GM12878 (cell line): ENCODE measurements around the gene RBM15B. TPM values are rescaled to one million over a fixed set of nuclear protein-coding genes. Genes with fewer than 3 reads are reported as not detected.

ENCODE experiments used
- ATAC-seq: fragments of 200-7000 bp; cut with Tn5 transposase; 3 replicates; pipeline ENCODE4 v1.9.1; 2020; ENCODE audit warnings: mild to moderate bottlenecking, moderate library complexity
- BruUV-seq: library from RNA; stranded (reverse); fragments of 400-500 nt; replicated peaks from 2 replicates; lab custom pipeline; 2021; lab: Mats Ljungman, UMichigan
- CTCF ChIA-PET: fragments of 300-600 bp; sonication (Branson Sonifier 250); formaldehyde crosslinking; extraction: SDS; loops from one replicate; lab custom pipeline; 2021; ENCODE audit warnings: inconsistent platforms; lab: Yijun Ruan, JAX
- POLR2A ChIA-PET: fragments of 350-600 bp; formaldehyde crosslinking; extraction: SDS; loops from one replicate; lab custom pipeline; 2021; ENCODE audit warnings: inconsistent platforms; lab: Charles Lee
- RAD21 ChIA-PET: fragments of 300-600 bp; sonication (Branson Sonifier 250); formaldehyde crosslinking; loops from one replicate; lab custom pipeline; 2023; ENCODE audit warnings: antibody characterized with exemption; ENCODE audit not compliant: unreplicated experiment; lab: Charles Lee
- SMC1A ChIA-PET: fragments of 300-600 bp; sonication (Branson Sonifier 250); formaldehyde crosslinking; loops from one replicate; lab custom pipeline; 2023; ENCODE audit not compliant: unreplicated experiment, uncharacterized antibody; lab: Charles Lee
- DNase-seq: peaks from one replicate; pipeline ENCODE4 v3.0.0-alpha.2; 2011; ENCODE audit warnings: low read depth, low spot score
- FAIRE-seq: peaks from 3 replicates; lab custom pipeline; 2011; peaks lifted over from hg19 to GRCh38; lab: Jason Lieb, UNC
- H2AFZ ChIP-seq: 2 replicates; pipeline ENCODE4 v1.6.0; 2011; ENCODE audit warnings: low read depth, low read length, control low read depth; ENCODE audit not compliant: control insufficient read depth
- H3K27ac ChIP-seq: 2 replicates; pipeline ENCODE4 v1.5.1; 2011; ENCODE audit warnings: control low read depth; ENCODE audit not compliant: control insufficient read depth, insufficient read depth
- H3K27me3 ChIP-seq, 2 experiments: replicated peaks in 1 of 2; 2 replicates each; pipeline versions ENCODE4 v1.6.0 to v1.6.1; 2011; ENCODE audit warnings: low read length in 1 of 2; ENCODE audit not compliant: control insufficient read depth in 2 of 2, insufficient read depth in 2 of 2
- H3K36me3 ChIP-seq, 2 experiments: 2 replicates each; pipeline ENCODE4 v1.5.1; 2011; ENCODE audit warnings: low read length in 1 of 2; ENCODE audit not compliant: control insufficient read depth in 2 of 2, insufficient read depth in 2 of 2
- H3K4me1 ChIP-seq: 2 replicates; pipeline ENCODE4 v1.6.1; 2011; ENCODE audit warnings: mild to moderate bottlenecking, low read length, moderate library complexity, mixed read lengths; ENCODE audit not compliant: control insufficient read depth, insufficient read depth
- H3K4me2 ChIP-seq: 2 replicates; pipeline ENCODE4 v1.6.0; 2011; ENCODE audit warnings: control low read depth; ENCODE audit not compliant: control insufficient read depth, insufficient read depth
- H3K4me3 ChIP-seq: fragments of 200-600 bp; sonication (generic); 2 replicates; pipeline ENCODE4 v1.5.1; 2016
- H3K79me2 ChIP-seq: 2 replicates; pipeline ENCODE4 v1.6.0; 2011; ENCODE audit warnings: low read length; ENCODE audit not compliant: control insufficient read depth, insufficient read depth
- H3K9ac ChIP-seq: 2 replicates; pipeline ENCODE4 v1.8.0; 2011; ENCODE audit warnings: low read length, control low read depth, mixed read lengths; ENCODE audit not compliant: control insufficient read depth, insufficient read depth
- H3K9me3 ChIP-seq: replicated peaks from 3 replicates; pipeline ENCODE4 v1.5.1; 2011; ENCODE audit warnings: mild to moderate bottlenecking, low read length; ENCODE audit not compliant: control insufficient read depth, insufficient read depth
- H4K20me1 ChIP-seq: 2 replicates; pipeline ENCODE4 v1.6.0; 2011; ENCODE audit not compliant: control insufficient read depth, insufficient read depth
- ATF2 ChIP-seq: IDR thresholded peaks from 2 replicates; pipeline ENCODE4 v1.6.1; 2012; ENCODE audit warnings: low read length, inconsistent platforms
- CBFB ChIP-seq: IDR thresholded peaks from 2 replicates; pipeline ENCODE4 v1.6.1; 2016; ENCODE audit warnings: antibody characterized with exemption, low read depth
- CEBPB ChIP-seq, 2 experiments: fragments of 150-350 bp in 1 of 2; IDR thresholded peaks; 2 replicates each; pipeline ENCODE4 v1.6.1; 2012 to 2014; ENCODE audit warnings: low read depth in 2 of 2, low read length in 2 of 2, borderline replicate concordance in 1 of 2, inconsistent platforms in 1 of 2
- CHD4 ChIP-seq: fragments of 200-600 bp; sonication (generic); IDR thresholded peaks from 2 replicates; pipeline ENCODE4 v1.6.1; 2016; ENCODE audit warnings: mild to moderate bottlenecking
- CTCF ChIP-seq, 3 experiments: IDR thresholded peaks in 2 of 3; conservative IDR thresholded peaks in 1 of 3; 2 replicates each; pipeline ENCODE4 v1.5.1; 2011; ENCODE audit warnings: low read depth in 3 of 3, low read length in 3 of 3, mild to moderate bottlenecking in 3 of 3, control low read depth in 2 of 3, moderate library complexity in 2 of 3, inconsistent platforms in 1 of 3, mixed read lengths in 1 of 3; ENCODE audit not compliant: control insufficient read depth in 2 of 3, insufficient read depth in 1 of 3; ENCODE audit errors: extremely low read depth in 1 of 3
- EZH2 ChIP-seq: IDR thresholded peaks from 2 replicates; pipeline ENCODE4 v1.6.1; 2012; ENCODE audit warnings: low read depth, mild to moderate bottlenecking, control low read depth, inconsistent platforms, low read length, borderline replicate concordance; ENCODE audit not compliant: control insufficient read depth
- KAT2A ChIP-seq: conservative IDR thresholded peaks from 2 replicates; pipeline ENCODE4 v1.6.1; 2011; ENCODE audit warnings: low read depth, low read length; ENCODE audit not compliant: control insufficient read depth
- MEF2B ChIP-seq: fragments of 450-650 bp; IDR thresholded peaks from 2 replicates; pipeline ENCODE4 v1.6.1; 2018; ENCODE audit warnings: mild to moderate bottlenecking, moderate library complexity; ENCODE audit not compliant: partially characterized antibody, poor library complexity, severe bottlenecking
- MTA2 ChIP-seq: fragments of 450-650 bp; IDR thresholded peaks from 2 replicates; pipeline ENCODE4 v1.6.1; 2016; ENCODE audit warnings: low read depth, mild to moderate bottlenecking, moderate library complexity
- NFYA ChIP-seq: IDR thresholded peaks from 2 replicates; pipeline ENCODE4 v1.6.1; 2011; ENCODE audit warnings: low read depth, mild to moderate bottlenecking, low read length, improper control_type of control experiment, borderline replicate concordance
- NFYB ChIP-seq: IDR thresholded peaks from 2 replicates; pipeline ENCODE4 v1.6.1; 2011; ENCODE audit warnings: low read depth, mild to moderate bottlenecking, low read length, improper control_type of control experiment, moderate library complexity; ENCODE audit not compliant: insufficient read depth
- RB1 ChIP-seq: fragments of 450-650 bp; formaldehyde crosslinking; IDR thresholded peaks from 2 replicates; pipeline ENCODE4 v1.6.1; 2017; ENCODE audit warnings: mild to moderate bottlenecking, borderline replicate concordance
- STAT1 ChIP-seq: fragments of 450-650 bp; conservative IDR thresholded peaks from 2 replicates; pipeline ENCODE4 v1.6.1; 2014; ENCODE audit warnings: antibody characterized with exemption, mild to moderate bottlenecking
- TARDBP ChIP-seq: IDR thresholded peaks from 2 replicates; pipeline ENCODE4 v1.6.1; 2016; ENCODE audit warnings: borderline replicate concordance
- YY1 ChIP-seq: IDR thresholded peaks from 2 replicates; pipeline ENCODE4 v1.6.1; 2011; ENCODE audit warnings: low read depth, mild to moderate bottlenecking, low read length
- WGBS: methylation state at CpG from one replicate; pipeline ENCODE4 v1.1.6; 2016; ENCODE audit warnings: low lambda C conversion rate; ENCODE audit not compliant: insufficient replicate concordance, insufficient coverage; ENCODE audit errors: missing lambda C conversion rate; 5-methylcytosine and 5-hydroxymethylcytosine counted together
- in situ Hi-C: fragments of 300-500 bp; cut with MboI; formaldehyde crosslinking; loops from 9 replicates; pipeline ENCODE4 v1.14.3; 2018; ENCODE audit warnings: mixed read lengths
- intact Hi-C: fragments of 100-400 bp; cut with micrococcal nuclease; formaldehyde crosslinking; loops from one replicate; pipeline ENCODE4 v1.14.2; 2022; ENCODE audit not compliant: unreplicated experiment
- polyA plus RNA-seq, 11 experiments: library from polyadenylated mRNA; depleted of rRNA in 4 of 11; unstranded in 6 of 11; stranded (reverse) in 5 of 11; fragments of >200 nt; fragmentation: Nextera tagmentation in 4 of 11; fragmentation: Illumina TruSeq in 1 of 11; extraction: Ambion mirVana in 4 of 11; extraction: Trizol in 1 of 11; gene quantifications; 1 replicate in 1 of 11; 2 replicates in 10 of 11; pipeline versions ENCODE4 v1.2.1 to v1.2.3, GENCODE V29; 2011 to 2016; ENCODE audit warnings: inconsistent platforms in 2 of 11, missing spikeins in 2 of 11, low read depth in 1 of 11
- total RNA-seq, 4 experiments: library from RNA; depleted of rRNA in 3 of 4; stranded (reverse); fragments of >200 nt in 3 of 4; fragmentation: Illumina TruSeq in 1 of 4; extraction: Trizol in 1 of 4; gene quantifications; 2 replicates each; pipeline versions ENCODE4 v1.2.1 to v1.2.3, GENCODE V29; 2013 to 2021
- TF ChIP-seq, protein P1 (sequence below): fragments of 450-650 bp; IDR thresholded peaks from 2 replicates; pipeline ENCODE4 v1.6.1; 2017; ENCODE audit warnings: low read depth, mild to moderate bottlenecking, moderate library complexity

The RBM15B gene
- total and polyA plus RNA-seq, 10 of the 15 experiments (the other 5 are each of a cell fraction or from before 2014, with no cell fraction given), result 2.4 to 34.5 (median 19.1) TPM

GRCh38 chr3:51373658-51374421 lies 17.2 kb upstream of the RBM15B start:
- ChIA-PET SMC1A (no interaction called here), RAD21 (no interaction called here), CTCF (interaction anchor here (0.6 to 5.3 kb wide), 3 partner anchors 14 to 759 kb away, joined by 3 to 44 read pairs (median 5); partner anchors contain the start of gene MAPKAPK3), POLR2A (no interaction called here)
- no peaks in the 10 kb centered on the region for H3K36me3 ChIP-seq
- in situ Hi-C loops, result no loop called here
- no peak overlapping the region for H3K4me2 ChIP-seq
- ATAC-seq, result no peak
- no peaks in the 10 kb centered on the region for H3K9me3 ChIP-seq
- no peaks in the 10 kb centered on the region for H3K4me1 ChIP-seq
- H3K27me3 ChIP-seq, result no peaks in the 10 kb centered on the region; a peak in 1 of 4 replicates
- no peak overlapping the region for H3K27ac ChIP-seq
- H3K4me3 ChIP-seq, result no peak overlapping the region
- whole genome bisulfite sequencing, result 35% methylated on average over 5 of the region's 5 CpGs
- H4K20me1 ChIP-seq, result no peaks in the 10 kb centered on the region
- H3K9ac ChIP-seq, result no peak overlapping the region
- BruUV-seq, result no TSS peak
- intact Hi-C loops, result loop anchor here (2.0 kb wide), 1 partner anchor 403 kb away; no protein-coding TSS in a partner anchor
- no peak for DNase-seq
- no peak overlapping the region for H2AFZ ChIP-seq
- no peaks in the 10 kb centered on the region for H3K79me2 ChIP-seq
- FAIRE-seq, result no peak
- TF ChIP-seq NFYA (no peak), CTCF (IDR thresholded peaks at IDR 0.05 in 2 of 3, conservative IDR thresholded peaks at IDR 0.05 in 1 of 3; ENCODE audit: control insufficient read depth in 2 of 3, extremely low read depth in 1 of 3, insufficient read depth in 1 of 3, low read depth in 3 of 3, low read length in 3 of 3) (no peak), YY1 (no peak), ATF2 (no peak), STAT1 (no peak), KAT2A (no peak), EZH2 (no peak), TARDBP (no peak), NFYB (no peak), RB1 (no peak), MEF2B (no peak), CHD4 (no peak), CBFB (no peak), CEBPB (IDR thresholded peaks at IDR 0.05; ENCODE audit: borderline replicate concordance in 1 of 2, low read depth in 2 of 2, low read length in 2 of 2) (no peak), MTA2 (no peak)
- TF ChIP-seq, protein P1, sequence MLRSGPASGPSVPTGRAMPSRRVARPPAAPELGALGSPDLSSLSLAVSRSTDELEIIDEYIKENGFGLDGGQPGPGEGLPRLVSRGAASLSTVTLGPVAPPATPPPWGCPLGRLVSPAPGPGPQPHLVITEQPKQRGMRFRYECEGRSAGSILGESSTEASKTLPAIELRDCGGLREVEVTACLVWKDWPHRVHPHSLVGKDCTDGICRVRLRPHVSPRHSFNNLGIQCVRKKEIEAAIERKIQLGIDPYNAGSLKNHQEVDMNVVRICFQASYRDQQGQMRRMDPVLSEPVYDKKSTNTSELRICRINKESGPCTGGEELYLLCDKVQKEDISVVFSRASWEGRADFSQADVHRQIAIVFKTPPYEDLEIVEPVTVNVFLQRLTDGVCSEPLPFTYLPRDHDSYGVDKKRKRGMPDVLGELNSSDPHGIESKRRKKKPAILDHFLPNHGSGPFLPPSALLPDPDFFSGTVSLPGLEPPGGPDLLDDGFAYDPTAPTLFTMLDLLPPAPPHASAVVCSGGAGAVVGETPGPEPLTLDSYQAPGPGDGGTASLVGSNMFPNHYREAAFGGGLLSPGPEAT, result no peak
